Prostate gland (tissue), 2 donors: Measurements from ENCODE around the gene BTG4.

Source experiments
- POLR2A ChIP-seq: fragments of 450-650 bp; IDR thresholded peaks from one replicate; pipeline ENCODE4 v1.6.1; 2016; ENCODE audit warnings: antibody characterized with exemption, mild to moderate bottlenecking
- POLR2AphosphoS5 ChIP-seq: sonication (generic); formaldehyde crosslinking; IDR thresholded peaks from one replicate; pipeline ENCODE4 v1.6.1; 2017; ENCODE audit warnings: antibody characterized with exemption
- TF ChIP-seq, protein P1 (sequence below), 4 experiments: fragments of 200-600 bp in 2 of 4; fragments of 450-650 bp in 2 of 4; sonication (generic) in 2 of 4; IDR thresholded peaks; 1 replicate in 3 of 4; 2 replicates in 1 of 4; pipeline ENCODE4 v1.5.1; 2016 to 2019; ENCODE audit warnings: antibody characterized with exemption in 4 of 4, mild to moderate bottlenecking in 2 of 4, moderate library complexity in 2 of 4

DNA sequence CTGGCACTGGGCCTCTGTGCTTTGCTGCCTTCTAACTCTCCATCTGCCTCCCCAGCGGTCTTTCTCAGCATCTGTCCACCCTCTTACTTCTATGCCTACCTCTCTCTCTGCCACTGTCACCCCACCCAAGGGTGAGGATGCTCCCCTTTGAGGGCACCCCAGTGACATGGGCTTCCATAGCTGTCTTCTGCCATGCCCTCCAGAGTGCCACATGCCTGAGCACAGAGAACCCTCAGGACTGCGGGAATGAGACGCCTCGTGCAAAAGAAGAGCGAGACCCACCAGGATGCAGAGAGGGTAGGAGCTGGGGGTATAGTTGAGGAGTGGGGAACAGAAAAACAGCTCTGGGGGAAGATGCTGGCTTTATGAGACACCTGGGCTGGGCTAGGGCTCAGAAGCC is 64.3 kb downstream of the BTG4 start:
- TF ChIP-seq, protein P1, sequence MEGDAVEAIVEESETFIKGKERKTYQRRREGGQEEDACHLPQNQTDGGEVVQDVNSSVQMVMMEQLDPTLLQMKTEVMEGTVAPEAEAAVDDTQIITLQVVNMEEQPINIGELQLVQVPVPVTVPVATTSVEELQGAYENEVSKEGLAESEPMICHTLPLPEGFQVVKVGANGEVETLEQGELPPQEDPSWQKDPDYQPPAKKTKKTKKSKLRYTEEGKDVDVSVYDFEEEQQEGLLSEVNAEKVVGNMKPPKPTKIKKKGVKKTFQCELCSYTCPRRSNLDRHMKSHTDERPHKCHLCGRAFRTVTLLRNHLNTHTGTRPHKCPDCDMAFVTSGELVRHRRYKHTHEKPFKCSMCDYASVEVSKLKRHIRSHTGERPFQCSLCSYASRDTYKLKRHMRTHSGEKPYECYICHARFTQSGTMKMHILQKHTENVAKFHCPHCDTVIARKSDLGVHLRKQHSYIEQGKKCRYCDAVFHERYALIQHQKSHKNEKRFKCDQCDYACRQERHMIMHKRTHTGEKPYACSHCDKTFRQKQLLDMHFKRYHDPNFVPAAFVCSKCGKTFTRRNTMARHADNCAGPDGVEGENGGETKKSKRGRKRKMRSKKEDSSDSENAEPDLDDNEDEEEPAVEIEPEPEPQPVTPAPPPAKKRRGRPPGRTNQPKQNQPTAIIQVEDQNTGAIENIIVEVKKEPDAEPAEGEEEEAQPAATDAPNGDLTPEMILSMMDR (IDR thresholded peaks at IDR 0.05), result no peak
- TF ChIP-seq POLR2AphosphoS5 (no peak), POLR2A (no peak)
